Gastrocnemius medialis (tissue), 4 donors: ENCODE measurements around the gene CCDC142. TPM values are rescaled to one million over a fixed set of nuclear protein-coding genes. Genes with fewer than 3 reads are reported as not detected.
"Not testable (repeated sequence)": the region's sequence is repeated elsewhere in the genome, so short reads cannot be mapped to it uniquely, and the experiment has no call there.

ENCODE experiments used
- ATAC-seq, 2 donors: fragments of 150-250 bp; one replicate each; pipeline ENCODE4 v1.9.1; 2016
- DNase-seq, 2 donors: peaks; one replicate each; pipeline ENCODE4 v3.0.0-alpha.2; 2019
- H3K27ac ChIP-seq, 4 donors: fragments of 200-600 bp; sonication (generic); 1 replicate in 1 of 4; 2 replicates in 3 of 4; pipeline ENCODE4 v1.5.1; 2016 to 2018; ENCODE audit warnings: mild to moderate bottlenecking in 2 of 4, moderate library complexity in 1 of 4
- H3K27me3 ChIP-seq, 3 donors: fragments of 200-600 bp; sonication (generic) in 2 of 3; 1 replicate in 1 of 3; 2 replicates in 2 of 3; pipeline versions ENCODE4 v1.5.1 to v1.6.0; 2016 to 2019; ENCODE audit warnings: mild to moderate bottlenecking in 1 of 3, moderate library complexity in 1 of 3
- H3K36me3 ChIP-seq, 2 donors: fragments of 200-600 bp; sonication (generic) in 1 of 2; one replicate each; pipeline ENCODE4 v1.5.1; 2017 to 2018
- H3K4me1 ChIP-seq, 2 donors: fragments of 200-600 bp; sonication (generic) in 1 of 2; one replicate each; pipeline ENCODE4 v1.5.1; 2016 to 2017; ENCODE audit warnings: mild to moderate bottlenecking in 2 of 2
- H3K4me3 ChIP-seq, 4 donors: fragments of 200-600 bp; sonication (generic) in 3 of 4; 1 replicate in 1 of 4; 2 replicates in 3 of 4; pipeline ENCODE4 v1.5.1; 2016 to 2019; ENCODE audit warnings: mild to moderate bottlenecking in 2 of 4
- H3K9me3 ChIP-seq, 3 donors: fragments of 200-600 bp; sonication (generic) in 2 of 3; 1 replicate in 1 of 3; 2 replicates in 2 of 3; pipeline ENCODE4 v1.5.1; 2016 to 2019
- CTCF ChIP-seq, 5 experiments: fragments of 450-650 bp in 3 of 5; fragments of 200-600 bp in 2 of 5; sonication (generic) in 2 of 5; IDR thresholded peaks in 4 of 5; conservative IDR thresholded peaks in 1 of 5; 1 replicate in 4 of 5; 2 replicates in 1 of 5; pipeline ENCODE4 v1.5.1; 2016 to 2019; ENCODE audit warnings: antibody characterized with exemption in 5 of 5, mild to moderate bottlenecking in 3 of 5, moderate library complexity in 3 of 5
- POLR2A ChIP-seq, 2 donors: fragments of 450-650 bp; IDR thresholded peaks; one replicate each; pipeline ENCODE4 v1.6.1; 2017; ENCODE audit warnings: antibody characterized with exemption in 2 of 2, mild to moderate bottlenecking in 2 of 2, moderate library complexity in 2 of 2
- in situ Hi-C, 4 donors: fragments of 200-750 bp; cut with MboI; loops; one replicate each; pipeline versions ENCODE4 v1.15.0 to v1.8.0; 2017; ENCODE audit warnings: low sequenced_read_pairs in 4 of 4
- intact Hi-C: fragments of 100-400 bp; cut with DNase I; formaldehyde crosslinking; loops from one replicate; pipeline ENCODE4 v1.15.1; 2023; ENCODE audit warnings: low total_unique reads
- total RNA-seq, 4 donors: library from RNA; depleted of rRNA; stranded (reverse); fragments of >200 nt; gene quantifications; one replicate each; pipeline versions ENCODE4 v1.1.0 to v1.2.3, GENCODE V29; 2016

The CCDC142 gene
- total RNA-seq, 4 donors from 2014 or later, result 5.5 to 7.3 (median 6.0) TPM

GRCh38 chr2:74464406-74464805 is 18.4 kb downstream of the CCDC142 start:
- Histone ChIP-seq H3K9me3 (no peaks in the 10 kb centered on the region), H3K36me3 (peaks cover 0 to 20% of the 10 kb centered on the region in 2 donors), H3K4me3 (peak overlapping the region; percentile 91 to 95 (median 94)), H3K27me3 (no peaks in the 10 kb centered on the region), H3K4me1 (peaks cover 13 to 16% of the 10 kb centered on the region in 2 donors), H3K27ac (peak overlapping the region; percentile 84 to 93 (median 89))
- ATAC-seq, result no peak
- intact Hi-C loops (no loop called here), in situ Hi-C loops (loop anchor here in 1 of 4 donors (25.0 kb wide), 1 partner anchor 373 kb away; the partner anchor contains the start of gene HK2)
- TF ChIP-seq CTCF (IDR thresholded peaks at IDR 0.05 in 4 of 5, conservative IDR thresholded peaks at IDR 0.05 in 1 of 5) (no peak), POLR2A (IDR thresholded peaks at IDR 0.05) (no peak)
- DNase-seq, result no peak

GRCh38 chr2:74462786-74463105 is 20.1 kb downstream of the CCDC142 start:
- TF ChIP-seq CTCF (IDR thresholded peaks at IDR 0.05 in 4 of 5, conservative IDR thresholded peaks at IDR 0.05 in 1 of 5) (no peak), POLR2A (IDR thresholded peaks at IDR 0.05) (no peak)
- Histone ChIP-seq H3K4me3 (no peak overlapping the region), H3K4me1 (peaks cover 19 to 23% of the 10 kb centered on the region in 2 donors), H3K27ac (no peak overlapping the region), H3K36me3 (peaks cover 0 to 20% of the 10 kb centered on the region in 2 donors), H3K9me3 (no peaks in the 10 kb centered on the region), H3K27me3 (no peaks in the 10 kb centered on the region)
- in situ Hi-C loops (loop anchor here in 1 of 4 donors (25.0 kb wide), 1 partner anchor 375 kb away; the partner anchor contains the start of gene HK2), intact Hi-C loops (no loop called here)
- DNase-seq (no peak), ATAC-seq (no peak)

GRCh38 chr2:74462054-74462785 is 20.6 kb downstream of the CCDC142 start:
- Histone ChIP-seq H3K9me3 (no peaks in the 10 kb centered on the region), H3K27ac (no peak overlapping the region), H3K27me3 (no peaks in the 10 kb centered on the region), H3K4me3 (no peak overlapping the region), H3K36me3 (peaks cover 0 to 20% of the 10 kb centered on the region in 2 donors), H3K4me1 (peaks cover 20 to 25% of the 10 kb centered on the region in 2 donors)
- in situ Hi-C loops, result loop anchor here in 1 of 4 donors (25.0 kb wide), 1 partner anchor 375 kb away; the partner anchor contains the start of gene HK2
- ATAC-seq (no peak), DNase-seq (no peak)
- intact Hi-C loops, result no loop called here
- TF ChIP-seq CTCF (IDR thresholded peaks at IDR 0.05 in 4 of 5, conservative IDR thresholded peaks at IDR 0.05 in 1 of 5), result no peak
- no peak for TF ChIP-seq POLR2A (IDR thresholded peaks at IDR 0.05)

GRCh38 chr2:74461187-74462053 is 21.4 kb downstream of the CCDC142 start:
- intact Hi-C loops, result no loop called here

GRCh38 chr2:74460187-74460586 is 22.6 kb downstream of the CCDC142 start:
- DNase-seq, ATAC-seq, H3K27ac ChIP-seq, H3K27me3 ChIP-seq, H3K9me3 ChIP-seq, intact Hi-C loops, H3K4me3 ChIP-seq: not testable (repeated sequence)
- in situ Hi-C loops, result loop anchor here in 1 of 4 donors (25.0 kb wide), 1 partner anchor 377 kb away; the partner anchor contains the start of gene HK2
- Histone ChIP-seq H3K36me3 (peaks cover 0 to 29% of the 10 kb centered on the region in 2 donors), H3K4me1 (peaks cover 31 to 34% of the 10 kb centered on the region in 2 donors)

More at GRCh38 chr2:74461187-74462053, 21.4 kb downstream of the CCDC142 start:
- H3K27ac ChIP-seq, result no peak overlapping the region
- ATAC-seq (no peak), DNase-seq (no peak)
- in situ Hi-C loops, result loop anchor here in 1 of 4 donors (25.0 kb wide), 1 partner anchor 376 kb away; the partner anchor contains the start of gene HK2
- H3K4me3 ChIP-seq, result no peak overlapping the region
- peaks cover 25 to 30% of the 10 kb centered on the region in 2 donors for H3K4me1 ChIP-seq
- no peaks in the 10 kb centered on the region for H3K27me3 ChIP-seq
- no peaks in the 10 kb centered on the region for H3K9me3 ChIP-seq
- H3K36me3 ChIP-seq, result peaks cover 0 to 23% of the 10 kb centered on the region in 2 donors
- TF ChIP-seq POLR2A (IDR thresholded peaks at IDR 0.05) (no peak), CTCF (IDR thresholded peaks at IDR 0.05 in 4 of 5, conservative IDR thresholded peaks at IDR 0.05 in 1 of 5) (no peak)

GRCh38 chr2:74459503-74460118 is 23.2 kb downstream of the CCDC142 start:
- in situ Hi-C loops, result loop anchor here in 1 of 4 donors (25.0 kb wide), 1 partner anchor 378 kb away; the partner anchor contains the start of gene HK2
- Histone ChIP-seq H3K4me1 (peaks cover 31 to 35% of the 10 kb centered on the region in 2 donors), H3K36me3 (peaks cover 0 to 29% of the 10 kb centered on the region in 2 donors)
- not testable (repeated sequence) for DNase-seq, H3K27ac ChIP-seq, ATAC-seq, H3K4me3 ChIP-seq, H3K27me3 ChIP-seq, H3K9me3 ChIP-seq
- intact Hi-C loops, result loop anchor here (10.0 kb wide), 3 partner anchors 265 to 1225 kb away; partner anchors contain the start of genes CCT7, HK2, MTHFD2 and PRADC1
